LNCAP (cell line): ENCODE results near the gene EPG5.

Source experiments
- TF ChIP-seq, protein P1 (sequence below): fragments of 450-650 bp; IDR thresholded peaks from 2 replicates; pipeline ENCODE4 v1.5.1; 2017; ENCODE audit warnings: mild to moderate bottlenecking

Gene EPG5

GRCh38 chr18:45859334-45859733, 107.8 kb downstream of the EPG5 start:
- TF ChIP-seq, protein P1, sequence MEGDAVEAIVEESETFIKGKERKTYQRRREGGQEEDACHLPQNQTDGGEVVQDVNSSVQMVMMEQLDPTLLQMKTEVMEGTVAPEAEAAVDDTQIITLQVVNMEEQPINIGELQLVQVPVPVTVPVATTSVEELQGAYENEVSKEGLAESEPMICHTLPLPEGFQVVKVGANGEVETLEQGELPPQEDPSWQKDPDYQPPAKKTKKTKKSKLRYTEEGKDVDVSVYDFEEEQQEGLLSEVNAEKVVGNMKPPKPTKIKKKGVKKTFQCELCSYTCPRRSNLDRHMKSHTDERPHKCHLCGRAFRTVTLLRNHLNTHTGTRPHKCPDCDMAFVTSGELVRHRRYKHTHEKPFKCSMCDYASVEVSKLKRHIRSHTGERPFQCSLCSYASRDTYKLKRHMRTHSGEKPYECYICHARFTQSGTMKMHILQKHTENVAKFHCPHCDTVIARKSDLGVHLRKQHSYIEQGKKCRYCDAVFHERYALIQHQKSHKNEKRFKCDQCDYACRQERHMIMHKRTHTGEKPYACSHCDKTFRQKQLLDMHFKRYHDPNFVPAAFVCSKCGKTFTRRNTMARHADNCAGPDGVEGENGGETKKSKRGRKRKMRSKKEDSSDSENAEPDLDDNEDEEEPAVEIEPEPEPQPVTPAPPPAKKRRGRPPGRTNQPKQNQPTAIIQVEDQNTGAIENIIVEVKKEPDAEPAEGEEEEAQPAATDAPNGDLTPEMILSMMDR = no peak

DNA sequence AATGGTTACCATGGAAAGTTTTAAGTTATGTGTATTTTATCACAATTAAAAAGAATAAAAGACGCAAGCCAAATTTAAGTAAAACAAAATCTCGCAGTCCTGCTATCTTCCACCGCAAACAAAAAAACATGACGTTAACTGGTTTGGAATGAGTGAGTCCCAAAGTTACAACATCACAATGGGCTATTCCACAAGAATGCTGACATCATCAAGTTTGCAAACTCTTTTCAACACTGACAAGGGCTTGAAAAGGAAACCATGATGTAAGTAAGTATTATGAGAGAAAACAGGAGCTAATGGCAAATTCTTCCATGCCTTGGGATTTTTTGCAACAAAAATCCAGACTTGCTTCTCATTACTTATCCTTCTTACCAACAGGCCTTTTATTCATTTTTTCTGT, 110.6 kb downstream of the EPG5 start:
- TF ChIP-seq, protein P1 = no peak

- TF ChIP-seq, protein P1 = no peak
These were observed 113.0 kb downstream of the EPG5 start for GRCh38 chr18:45854036-45854586.

GRCh38 chr18:45852631-45853030, 114.5 kb downstream of the EPG5 start:
- TF ChIP-seq, protein P1 = no peak

DNA sequence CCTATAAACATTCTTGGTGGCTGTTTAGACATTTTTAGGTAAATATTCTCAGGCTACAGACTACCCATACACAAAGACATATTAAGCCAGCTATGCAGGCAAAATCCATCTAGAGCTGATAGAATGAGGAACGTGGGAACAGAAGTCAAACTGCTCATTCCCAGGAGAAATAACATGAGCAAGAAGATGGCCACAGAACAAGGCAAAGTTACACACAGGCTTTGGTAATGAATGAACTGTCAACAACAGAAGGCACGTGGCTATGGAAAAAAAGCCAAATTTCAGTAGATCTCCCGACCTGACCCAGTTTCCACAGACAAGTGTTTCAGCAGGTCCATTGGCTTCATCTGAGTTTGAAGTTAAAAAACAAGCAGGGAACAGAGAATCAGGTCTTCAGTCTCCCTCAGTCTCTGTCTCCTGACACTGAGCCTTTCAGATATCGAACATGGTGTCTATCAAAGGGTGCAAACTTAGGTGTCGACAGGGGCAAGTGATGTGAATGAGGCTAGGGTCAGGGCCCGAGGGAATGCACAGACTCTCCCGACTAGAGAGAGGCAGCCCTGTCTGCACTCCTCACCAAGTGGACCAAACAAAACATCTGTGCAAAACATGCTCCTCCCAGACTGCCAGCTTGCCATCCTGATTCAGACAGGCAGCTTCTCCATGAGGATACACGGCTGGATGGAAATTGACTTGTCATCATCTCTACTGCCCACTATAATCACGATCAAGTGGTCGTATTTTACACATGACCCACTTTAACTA, 115.8 kb downstream of the EPG5 start:
- TF ChIP-seq, protein P1 = no peak

DNA sequence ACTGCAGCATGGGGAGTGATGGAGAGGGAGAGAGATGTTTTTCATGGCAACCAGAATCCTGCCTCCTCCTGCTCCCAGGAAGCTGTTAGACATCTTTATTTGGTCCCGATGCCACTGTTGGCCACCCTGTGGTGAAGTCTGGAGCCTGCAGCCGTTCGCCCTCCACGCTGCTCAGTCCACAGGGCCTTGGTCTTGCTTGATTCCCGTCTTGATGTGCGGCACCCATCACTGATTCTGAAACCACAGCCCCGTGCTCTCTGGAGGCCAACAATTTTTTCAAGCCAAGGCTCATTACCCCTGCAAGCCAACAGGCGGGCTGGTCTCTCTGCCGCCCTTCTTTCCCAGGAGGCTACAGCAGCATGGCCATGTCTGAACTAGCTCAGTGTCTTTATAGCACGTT, 117.1 kb downstream of the EPG5 start:
- TF ChIP-seq, protein P1 = peak; percentile 41; the same call in 1 of the 2 replicates

DNA sequence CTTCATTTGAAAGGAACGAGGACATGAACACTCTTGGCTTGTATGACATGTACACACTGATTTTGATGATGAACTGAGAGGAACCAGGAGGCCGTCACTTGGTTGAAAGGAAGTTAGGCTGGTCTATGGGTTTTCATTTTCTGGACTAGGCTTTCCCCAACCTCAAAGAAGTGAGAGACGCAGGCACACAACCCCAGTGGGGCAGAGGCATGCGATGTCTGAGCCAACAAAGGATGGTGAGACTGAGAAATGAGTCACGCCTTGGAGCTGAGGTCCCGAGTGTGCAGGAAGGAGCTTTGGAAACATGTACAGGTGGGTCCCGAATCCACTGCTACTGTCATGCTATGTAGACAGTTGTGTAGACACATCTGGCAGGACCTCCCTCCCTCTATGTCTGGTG, 117.6 kb downstream of the EPG5 start:
- TF ChIP-seq, protein P1 = no peak
